Panc1 (cell line): Measurements from ENCODE around the gene MFSD6L. TPM values are rescaled to one million over a fixed set of nuclear protein-coding genes. Genes with fewer than 3 reads are reported as not detected.
"Not testable (repeated sequence)": the region's sequence is repeated elsewhere in the genome, so short reads cannot be mapped to it uniquely, and the experiment has no call there.

ENCODE experiments used
- ATAC-seq: fragments of 200-7000 bp; cut with Tn5 transposase; 2 replicates; pipeline ENCODE4 v1.9.1; 2020; ENCODE audit warnings: mild to moderate bottlenecking, moderate library complexity
- BruUV-seq: library from RNA; stranded (reverse); fragments of 400-500 nt; replicated peaks from 2 replicates; lab custom pipeline; 2021; lab: Mats Ljungman, UMichigan
- CTCF ChIA-PET: fragments of 300-600 bp; sonication (Branson Sonifier 250); formaldehyde crosslinking; loops from one replicate; lab custom pipeline; 2022; ENCODE audit warnings: antibody characterized with exemption; lab: Charles Lee
- POLR2A ChIA-PET: fragments of 300-600 bp; sonication (Branson Sonifier 250); formaldehyde crosslinking; loops from one replicate; lab custom pipeline; 2022; ENCODE audit warnings: antibody characterized with exemption; lab: Charles Lee
- DNase-seq: peaks from one replicate; pipeline ENCODE4 v3.0.0-alpha.2; 2010; ENCODE audit warnings: low read depth, low spot score
- H3K27ac ChIP-seq: 2 replicates; pipeline ENCODE4 v1.5.1; 2011; ENCODE audit warnings: mild to moderate bottlenecking, low read length, inconsistent platforms
- H3K27me3 ChIP-seq: fragments of 200-500 bp; sonication (Bioruptor generic); 2 replicates; pipeline ENCODE4 v1.6.0; 2014; ENCODE audit warnings: low read length, inconsistent platforms; ENCODE audit not compliant: control insufficient read depth, insufficient read depth
- H3K36me3 ChIP-seq: fragments of 200-500 bp; sonication (Bioruptor generic); 2 replicates; pipeline ENCODE4 v1.5.1; 2014; ENCODE audit warnings: inconsistent platforms, mild to moderate bottlenecking, low read length, moderate library complexity; ENCODE audit not compliant: control insufficient read depth, insufficient read depth
- H3K4me1 ChIP-seq: 2 replicates; pipeline ENCODE4 v1.5.1; 2011; ENCODE audit warnings: inconsistent platforms, mild to moderate bottlenecking, low read length, moderate library complexity; ENCODE audit not compliant: control insufficient read depth, insufficient read depth
- H3K4me3 ChIP-seq, 2 experiments: 2 replicates each; pipeline ENCODE4 v1.5.1; 2011 to 2012; ENCODE audit warnings: low read depth in 2 of 2, low read length in 2 of 2, mild to moderate bottlenecking in 2 of 2, inconsistent platforms in 1 of 2, moderate library complexity in 1 of 2
- H3K9me3 ChIP-seq: fragments of 200-500 bp; sonication (Bioruptor generic); 2 replicates; pipeline ENCODE4 v1.5.1; 2014; ENCODE audit warnings: low read depth, mild to moderate bottlenecking, inconsistent platforms, low read length, moderate library complexity; ENCODE audit not compliant: control insufficient read depth, insufficient read depth
- POLR2AphosphoS5 ChIP-seq: IDR thresholded peaks from 2 replicates; pipeline ENCODE4 v1.6.1; 2012; ENCODE audit warnings: mild to moderate bottlenecking, low read depth, low read length, moderate library complexity
- REST ChIP-seq, 2 experiments: IDR thresholded peaks; 2 replicates each; pipeline ENCODE4 v1.6.1; 2011 to 2012; ENCODE audit warnings: low read depth in 2 of 2, control low read depth in 1 of 2, low read length in 1 of 2, mild to moderate bottlenecking in 1 of 2, moderate library complexity in 1 of 2; ENCODE audit not compliant: insufficient read depth in 1 of 2
- SIN3A ChIP-seq: IDR thresholded peaks from 2 replicates; pipeline ENCODE4 v1.6.1; 2012; ENCODE audit warnings: low read depth, mild to moderate bottlenecking, low read length, moderate library complexity, borderline replicate concordance; ENCODE audit not compliant: insufficient read depth
- TCF7L2 ChIP-seq: IDR thresholded peaks from 2 replicates; pipeline ENCODE4 v1.6.1; 2011; ENCODE audit warnings: mild to moderate bottlenecking, low read depth, low read length, inconsistent platforms
- in situ Hi-C: cut with HindIII; loops from 2 replicates; pipeline ENCODE4 v1.10.0; 2016; ENCODE audit warnings: low sequenced_read_pairs, low pct_unique_long_range_greater_than_20kb
- intact Hi-C: fragments of 100-400 bp; cut with micrococcal nuclease; formaldehyde crosslinking; loops from one replicate; pipeline ENCODE4 v1.10.0; 2022; ENCODE audit not compliant: unreplicated experiment
- total RNA-seq: library from RNA; stranded (reverse); gene quantifications from one replicate; pipeline ENCODE4 v1.2.1, GENCODE V29; 2021; ENCODE audit not compliant: unreplicated experiment
- TF ChIP-seq, protein P1 (sequence below): fragments of 450-650 bp; IDR thresholded peaks from 2 replicates; pipeline ENCODE4 v1.5.1; 2017; ENCODE audit warnings: mild to moderate bottlenecking

The MFSD6L gene
- total RNA-seq, 1 experiment from 2014 or later: not detected

- intact Hi-C loops: no loop called here
- in situ Hi-C loops: no loop called here
- Histone ChIP-seq H3K9me3 (no peaks in the 10 kb centered on the region), H3K27ac (no peak overlapping the region), H3K4me3 (no peak overlapping the region), H3K4me1 (no peaks in the 10 kb centered on the region), H3K27me3 (no peaks in the 10 kb centered on the region), H3K36me3 (no peaks in the 10 kb centered on the region)
- ChIA-PET CTCF (interaction anchor here (0.8 kb wide), 1 partner anchor 89 kb away, joined by 3 read pairs; no protein-coding TSS in a partner anchor), POLR2A (no interaction called here)
- DNase-seq (no peak), ATAC-seq (no peak)
- TF ChIP-seq SIN3A: no peak
- TF ChIP-seq POLR2AphosphoS5: no peak
- no peak for TF ChIP-seq TCF7L2
- no peak for TF ChIP-seq REST (IDR thresholded peaks at IDR 0.05; ENCODE audit: insufficient read depth in 1 of 2, low read depth in 2 of 2, low read length in 1 of 2)
- TF ChIP-seq, protein P1, sequence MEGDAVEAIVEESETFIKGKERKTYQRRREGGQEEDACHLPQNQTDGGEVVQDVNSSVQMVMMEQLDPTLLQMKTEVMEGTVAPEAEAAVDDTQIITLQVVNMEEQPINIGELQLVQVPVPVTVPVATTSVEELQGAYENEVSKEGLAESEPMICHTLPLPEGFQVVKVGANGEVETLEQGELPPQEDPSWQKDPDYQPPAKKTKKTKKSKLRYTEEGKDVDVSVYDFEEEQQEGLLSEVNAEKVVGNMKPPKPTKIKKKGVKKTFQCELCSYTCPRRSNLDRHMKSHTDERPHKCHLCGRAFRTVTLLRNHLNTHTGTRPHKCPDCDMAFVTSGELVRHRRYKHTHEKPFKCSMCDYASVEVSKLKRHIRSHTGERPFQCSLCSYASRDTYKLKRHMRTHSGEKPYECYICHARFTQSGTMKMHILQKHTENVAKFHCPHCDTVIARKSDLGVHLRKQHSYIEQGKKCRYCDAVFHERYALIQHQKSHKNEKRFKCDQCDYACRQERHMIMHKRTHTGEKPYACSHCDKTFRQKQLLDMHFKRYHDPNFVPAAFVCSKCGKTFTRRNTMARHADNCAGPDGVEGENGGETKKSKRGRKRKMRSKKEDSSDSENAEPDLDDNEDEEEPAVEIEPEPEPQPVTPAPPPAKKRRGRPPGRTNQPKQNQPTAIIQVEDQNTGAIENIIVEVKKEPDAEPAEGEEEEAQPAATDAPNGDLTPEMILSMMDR: no peak
- BruUV-seq: no TSS peak
These were observed 7.2 kb upstream of the MFSD6L start for GRCh38 chr17:8806253-8806925.

DNA sequence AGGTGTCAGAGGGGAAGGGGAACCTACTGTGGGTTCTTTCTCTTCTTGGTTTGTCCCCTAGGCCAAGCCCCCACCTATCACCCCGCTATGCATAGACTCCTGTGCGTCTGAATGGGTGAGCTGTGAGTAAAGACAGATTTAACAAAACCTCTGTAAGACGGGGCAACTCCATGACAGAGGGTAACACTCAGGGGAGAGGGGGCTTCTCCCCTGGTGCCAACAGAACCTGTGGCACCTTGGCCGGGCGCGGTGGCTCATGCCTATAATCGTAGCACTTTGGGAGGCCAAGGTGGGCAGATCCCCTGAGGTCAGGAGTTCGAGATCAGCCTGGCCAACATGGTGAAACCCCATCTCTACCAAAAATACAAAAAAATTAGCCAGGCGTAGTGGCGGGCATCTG, 6.2 kb upstream of the MFSD6L start:
- BruUV-seq, POLR2A ChIA-PET, intact Hi-C loops: not testable (repeated sequence)

More for the DNA sequence above, 6.2 kb upstream of the MFSD6L start:
- H3K9me3 ChIP-seq, ATAC-seq, H3K4me1 ChIP-seq, DNase-seq, H3K27me3 ChIP-seq, H3K4me3 ChIP-seq, in situ Hi-C loops, H3K27ac ChIP-seq, H3K36me3 ChIP-seq: not testable (repeated sequence)
- CTCF ChIA-PET: interaction anchor here (0.8 kb wide), 1 partner anchor 90 kb away, joined by 3 read pairs; no protein-coding TSS in a partner anchor
